Natural killer cell treated with Interleukin-12 subunit alpha and Interleukin-12 subunit beta and Interleukin-15 and Interleukin-18, amount 100 ng/mL, for 72 hours (primary cell): ENCODE results near the gene THBS2. TPM values are rescaled to one million over a fixed set of nuclear protein-coding genes. Genes with fewer than 3 reads are reported as not detected.

Experiments used
- ATAC-seq, 2 donors: fragments of 150-1000 bp; cut with Tn5 transposase in 1 of 2; sonication (Bioruptor Pico), chemical (Tn5 transposase) in 1 of 2; 2 replicates each; pipeline ENCODE4 v1.10.0; 2021
- DNase-seq: peaks from one replicate; pipeline ENCODE4 v3.0.0; 2022; ENCODE audit warnings: low spot score
- H3K27ac Mint-ChIP-seq, 2 donors: 1 replicate in 1 of 2; 2 replicates in 1 of 2; pipeline ENCODE4 v1.8.0; 2022; ENCODE audit warnings: mixed read lengths in 2 of 2, mild to moderate bottlenecking in 1 of 2, moderate library complexity in 1 of 2
- H3K27me3 Mint-ChIP-seq, 2 donors: 1 replicate in 1 of 2; 2 replicates in 1 of 2; pipeline ENCODE4 v1.8.0; 2022; ENCODE audit warnings: mixed read lengths in 2 of 2
- H3K36me3 Mint-ChIP-seq: one replicate; pipeline ENCODE4 v1.8.0; 2022; ENCODE audit warnings: mixed read lengths
- H3K4me1 Mint-ChIP-seq, 2 donors: 1 replicate in 1 of 2; 2 replicates in 1 of 2; pipeline ENCODE4 v1.8.0; 2022; ENCODE audit warnings: low read depth in 2 of 2, mixed read lengths in 2 of 2, mild to moderate bottlenecking in 1 of 2
- H3K4me3 Mint-ChIP-seq: one replicate; pipeline ENCODE4 v1.8.0; 2022; ENCODE audit warnings: mixed read lengths
- H3K9me3 Mint-ChIP-seq: 2 replicates; pipeline ENCODE4 v1.8.0; 2022; ENCODE audit warnings: mixed read lengths
- total RNA-seq, 2 donors: library from RNA; stranded (reverse); gene quantifications; one replicate each; pipeline ENCODE4 v1.2.3, GENCODE V29; 2022

Gene THBS2
- total RNA-seq, 2 donors from 2014 or later, result not detected

GRCh38 chr6:169213814-169214520 is 39.7 kb downstream of the THBS2 start:
- Mint-ChIP-seq H3K36me3 (peaks cover 31% of the 10 kb centered on the region), H3K9me3 (peaks cover 10% of the 10 kb centered on the region), H3K27ac (peak overlapping the region in 1 of 2 donors; percentile 11), H3K4me3 (no peak overlapping the region), H3K27me3 (peaks cover 8 to 24% of the 10 kb centered on the region in 2 donors), H3K4me1 (peaks cover 13% of the 10 kb centered on the region in 2 donors)
- no peak for ATAC-seq
- DNase-seq, result no peak

GRCh38 chr6:169212897-169213813 is 40.5 kb downstream of the THBS2 start:
- DNase-seq (peak; percentile 94), ATAC-seq (peak; percentile 99 to 100)
- H3K36me3 Mint-ChIP-seq, result peaks cover 33% of the 10 kb centered on the region
- peaks cover 13% of the 10 kb centered on the region in 2 donors for H3K4me1 Mint-ChIP-seq
- H3K27me3 Mint-ChIP-seq, result peaks cover 10 to 24% of the 10 kb centered on the region in 2 donors
- H3K4me3 Mint-ChIP-seq, result peak overlapping the region; percentile 48
- H3K27ac Mint-ChIP-seq, result peak overlapping the region in 1 of 2 donors; percentile 53
- peaks cover 4% of the 10 kb centered on the region for H3K9me3 Mint-ChIP-seq

GRCh38 chr6:169212436-169212835 is 41.2 kb downstream of the THBS2 start:
- Mint-ChIP-seq H3K9me3 (peaks cover 7% of the 10 kb centered on the region), H3K4me1 (peaks cover 16 to 19% of the 10 kb centered on the region in 2 donors), H3K27ac (peak overlapping the region in 1 of 2 donors; percentile 53), H3K36me3 (peaks cover 40% of the 10 kb centered on the region), H3K4me3 (no peak overlapping the region), H3K27me3 (peaks cover 10 to 21% of the 10 kb centered on the region in 2 donors)
- ATAC-seq (no peak), DNase-seq (no peak)

- Mint-ChIP-seq H3K4me1 (peaks cover 18 to 20% of the 10 kb centered on the region in 2 donors), H3K27me3 (peaks cover 10 to 21% of the 10 kb centered on the region in 2 donors), H3K9me3 (peaks cover 9% of the 10 kb centered on the region), H3K4me3 (peak overlapping the region; percentile 59), H3K27ac (no peak overlapping the region), H3K36me3 (peaks cover 44% of the 10 kb centered on the region)
- no peak for DNase-seq
- ATAC-seq, result no peak
Measured at GRCh38 chr6:169211881-169212280, 41.8 kb downstream of the THBS2 start.

- DNase-seq (no peak), ATAC-seq (no peak)
- Mint-ChIP-seq H3K4me1 (peaks cover 18 to 20% of the 10 kb centered on the region in 2 donors), H3K27me3 (peaks cover 13 to 21% of the 10 kb centered on the region in 2 donors), H3K27ac (no peak overlapping the region), H3K9me3 (peaks cover 15% of the 10 kb centered on the region), H3K36me3 (peaks cover 50% of the 10 kb centered on the region), H3K4me3 (no peak overlapping the region)
Measured at GRCh38 chr6:169210611-169211010, 43.0 kb downstream of the THBS2 start.

- no peak for ATAC-seq
- H3K4me3 Mint-ChIP-seq, result no peak overlapping the region
- no peak overlapping the region for H3K27ac Mint-ChIP-seq
- H3K27me3 Mint-ChIP-seq, result peaks cover 13 to 21% of the 10 kb centered on the region in 2 donors
- peaks cover 50% of the 10 kb centered on the region for H3K36me3 Mint-ChIP-seq
- no peak for DNase-seq
- peaks cover 15% of the 10 kb centered on the region for H3K9me3 Mint-ChIP-seq
- H3K4me1 Mint-ChIP-seq, result peaks cover 10 to 12% of the 10 kb centered on the region in 2 donors
Measured at GRCh38 chr6:169208011-169208410, 45.6 kb downstream of the THBS2 start.

- Mint-ChIP-seq H3K27me3 (peaks cover 13 to 21% of the 10 kb centered on the region in 2 donors), H3K4me1 (peaks cover 10 to 12% of the 10 kb centered on the region in 2 donors), H3K27ac (no peak overlapping the region), H3K36me3 (peaks cover 50% of the 10 kb centered on the region), H3K9me3 (peaks cover 15% of the 10 kb centered on the region), H3K4me3 (no peak overlapping the region)
- ATAC-seq (no peak), DNase-seq (no peak)
Measured at GRCh38 chr6:169207482-169207881, 46.2 kb downstream of the THBS2 start.

GRCh38 chr6:169205176-169206160 is 48.2 kb downstream of the THBS2 start:
- H3K9me3 Mint-ChIP-seq, result peaks cover 11% of the 10 kb centered on the region
- H3K4me3 Mint-ChIP-seq, result no peak overlapping the region
- H3K4me1 Mint-ChIP-seq, result peaks cover 5 to 8% of the 10 kb centered on the region in 2 donors
- H3K27ac Mint-ChIP-seq, result no peak overlapping the region
- ATAC-seq (no peak), DNase-seq (no peak)
- H3K36me3 Mint-ChIP-seq, result peaks cover 38% of the 10 kb centered on the region
- peaks cover 13 to 21% of the 10 kb centered on the region in 2 donors for H3K27me3 Mint-ChIP-seq

GRCh38 chr6:169204167-169204566 is 49.5 kb downstream of the THBS2 start:
- Mint-ChIP-seq H3K36me3 (peaks cover 26% of the 10 kb centered on the region), H3K4me3 (no peak overlapping the region), H3K9me3 (peaks cover 11% of the 10 kb centered on the region), H3K27me3 (peaks cover 5 to 13% of the 10 kb centered on the region in 2 donors), H3K4me1 (peaks cover 5 to 8% of the 10 kb centered on the region in 2 donors), H3K27ac (no peak overlapping the region)
- DNase-seq, result no peak
- ATAC-seq, result no peak

- peaks cover 6% of the 10 kb centered on the region for H3K9me3 Mint-ChIP-seq
- no peaks in the 10 kb centered on the region for H3K4me1 Mint-ChIP-seq
- DNase-seq (no peak), ATAC-seq (peak in 1 of 2 donors; percentile 38)
- no peak overlapping the region for H3K4me3 Mint-ChIP-seq
- no peak overlapping the region for H3K27ac Mint-ChIP-seq
- H3K36me3 Mint-ChIP-seq, result peaks cover 7% of the 10 kb centered on the region
- peaks cover 0 to 3% of the 10 kb centered on the region in 2 donors for H3K27me3 Mint-ChIP-seq
Measured at GRCh38 chr6:169201985-169202384, 51.7 kb downstream of the THBS2 start.

GRCh38 chr6:169200893-169201514 is 52.6 kb downstream of the THBS2 start:
- no peak overlapping the region for H3K27ac Mint-ChIP-seq
- no peak overlapping the region for H3K4me3 Mint-ChIP-seq
- H3K36me3 Mint-ChIP-seq, result no peaks in the 10 kb centered on the region

GRCh38 chr6:169199625-169200335 is 53.9 kb downstream of the THBS2 start:
- H3K9me3 Mint-ChIP-seq, result no peaks in the 10 kb centered on the region
- H3K36me3 Mint-ChIP-seq, result no peaks in the 10 kb centered on the region
- ATAC-seq (peak; percentile 6 to 20), DNase-seq (no peak)
- H3K4me3 Mint-ChIP-seq, result no peak overlapping the region
- no peaks in the 10 kb centered on the region for H3K27me3 Mint-ChIP-seq
- no peaks in the 10 kb centered on the region for H3K4me1 Mint-ChIP-seq
- H3K27ac Mint-ChIP-seq, result no peak overlapping the region

More at GRCh38 chr6:169200893-169201514, 52.6 kb downstream of the THBS2 start:
- DNase-seq, result no peak
- H3K9me3 Mint-ChIP-seq, result no peaks in the 10 kb centered on the region
- no peaks in the 10 kb centered on the region for H3K4me1 Mint-ChIP-seq
- ATAC-seq, result no peak
- H3K27me3 Mint-ChIP-seq, result no peaks in the 10 kb centered on the region
